ENCODE results near the gene SND1. TPM values are rescaled to one million over a fixed set of nuclear protein-coding genes. Genes with fewer than 3 reads are reported as not detected.

SND1 gene
- total RNA-seq, 1 experiment from 2014 or later, result 147 TPM

GRCh38 chr7:127713006-127713405, 61.0 kb downstream of the SND1 start:
- Histone ChIP-seq H3K4me3 (no peak overlapping the region), H3K4me1 (no peaks in the 10 kb centered on the region), H3K36me3 (peaks cover 70% of the 10 kb centered on the region), H3K27ac (no peak overlapping the region), H3K27me3 (no peaks in the 10 kb centered on the region), H3K9me3 (replicated peaks) (peaks cover 7% of the 10 kb centered on the region; the same call in 1 of the 2 replicates)
- no peak for DNase-seq

- Histone ChIP-seq H3K4me1 (no peaks in the 10 kb centered on the region), H3K27me3 (no peaks in the 10 kb centered on the region), H3K9me3 (replicated peaks) (peaks cover 7% of the 10 kb centered on the region; the same call in 1 of the 2 replicates), H3K36me3 (peaks cover 70% of the 10 kb centered on the region), H3K4me3 (no peak overlapping the region), H3K27ac (no peak overlapping the region)
- no peak for DNase-seq
Measured at GRCh38 chr7:127713758-127714157, 61.8 kb downstream of the SND1 start.

GRCh38 chr7:127715272-127715671, 63.3 kb downstream of the SND1 start:
- H3K4me3 ChIP-seq, result no peak overlapping the region
- H3K4me1 ChIP-seq, result no peaks in the 10 kb centered on the region
- DNase-seq, result no peak
- H3K27ac ChIP-seq, result no peak overlapping the region
- H3K36me3 ChIP-seq, result peaks cover 65% of the 10 kb centered on the region
- peaks cover 7% of the 10 kb centered on the region; the same call in 1 of the 2 replicates for H3K9me3 ChIP-seq (replicated peaks)
- H3K27me3 ChIP-seq, result no peaks in the 10 kb centered on the region

DNA sequence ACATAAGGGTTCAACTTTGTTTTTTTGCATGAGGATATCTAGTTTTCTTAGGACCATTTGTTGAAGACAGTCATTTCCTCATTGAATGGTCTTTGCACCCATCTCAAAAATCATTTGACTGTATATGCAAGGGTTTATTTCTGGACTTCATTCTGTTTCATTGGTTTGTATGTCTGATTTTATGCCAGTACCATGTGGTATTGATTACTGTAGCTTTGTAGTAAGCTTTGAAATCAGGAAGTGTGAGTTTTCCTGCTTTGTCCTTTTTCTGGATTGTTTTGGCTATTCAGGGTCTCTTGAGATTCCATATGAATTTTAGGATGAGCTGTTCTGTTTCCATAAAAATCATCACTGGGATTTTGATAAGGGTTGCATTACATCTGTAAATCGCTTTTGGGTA, 63.9 kb downstream of the SND1 start:
- H3K4me1 ChIP-seq, result no peaks in the 10 kb centered on the region
- H3K27me3 ChIP-seq, result no peaks in the 10 kb centered on the region
- no peak overlapping the region for H3K4me3 ChIP-seq
- peaks cover 7% of the 10 kb centered on the region; the same call in 1 of the 2 replicates for H3K9me3 ChIP-seq (replicated peaks)
- DNase-seq, result no peak
- H3K27ac ChIP-seq, result no peak overlapping the region
- H3K36me3 ChIP-seq, result peaks cover 62% of the 10 kb centered on the region

DNA sequence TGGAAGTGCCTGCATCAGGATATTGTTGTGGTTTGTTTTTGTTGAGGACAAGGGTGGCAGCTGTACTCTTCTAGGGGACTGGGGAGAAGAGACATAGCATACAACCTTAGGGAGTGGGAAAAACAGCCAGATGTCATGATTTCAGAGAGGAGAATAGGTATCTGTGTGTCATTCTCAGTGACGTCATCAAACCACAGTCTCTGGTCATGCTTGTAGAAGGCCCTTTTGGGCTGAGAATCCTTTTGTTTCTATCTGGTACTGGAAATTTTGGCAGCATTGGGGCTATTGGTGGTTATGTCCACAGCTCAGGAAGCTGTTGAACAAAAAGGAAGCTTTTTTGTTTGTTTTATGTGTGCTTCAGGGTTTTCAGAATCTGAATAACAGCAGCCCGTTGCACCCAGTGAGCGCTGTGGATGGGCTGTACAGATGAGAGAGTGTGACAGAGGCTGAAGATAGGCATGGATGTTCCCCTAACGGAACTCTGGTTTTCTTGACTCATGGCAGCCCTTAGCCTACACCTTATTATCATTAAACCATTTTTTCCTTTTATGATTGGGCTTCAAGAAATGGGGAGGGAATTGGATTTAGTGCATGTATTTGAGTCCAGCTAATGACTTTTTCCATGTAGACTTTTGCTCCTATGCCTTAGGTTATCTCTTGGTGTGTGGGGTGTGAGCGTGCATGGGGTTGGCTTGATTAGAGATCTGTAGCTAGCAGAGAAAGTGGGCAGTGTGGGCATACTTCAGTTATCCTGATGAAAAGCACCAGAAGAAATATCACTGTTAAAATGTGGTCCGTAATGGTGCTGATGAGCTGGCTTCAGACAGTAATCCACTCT, 65.7 kb downstream of the SND1 start:
- H3K9me3 ChIP-seq (replicated peaks), result no peaks in the 10 kb centered on the region
- H3K4me3 ChIP-seq, result no peak overlapping the region
- no peak overlapping the region for H3K27ac ChIP-seq
- H3K27me3 ChIP-seq, result no peaks in the 10 kb centered on the region
- H3K36me3 ChIP-seq, result peaks cover 59% of the 10 kb centered on the region
- H3K4me1 ChIP-seq, result no peaks in the 10 kb centered on the region
- peak in 1 of 2 experiments; percentile 33 for DNase-seq

GRCh38 chr7:127718340-127718679, 66.3 kb downstream of the SND1 start:
- peaks cover 56% of the 10 kb centered on the region for H3K36me3 ChIP-seq
- no peak for DNase-seq
- H3K9me3 ChIP-seq (replicated peaks), result no peaks in the 10 kb centered on the region

DNA sequence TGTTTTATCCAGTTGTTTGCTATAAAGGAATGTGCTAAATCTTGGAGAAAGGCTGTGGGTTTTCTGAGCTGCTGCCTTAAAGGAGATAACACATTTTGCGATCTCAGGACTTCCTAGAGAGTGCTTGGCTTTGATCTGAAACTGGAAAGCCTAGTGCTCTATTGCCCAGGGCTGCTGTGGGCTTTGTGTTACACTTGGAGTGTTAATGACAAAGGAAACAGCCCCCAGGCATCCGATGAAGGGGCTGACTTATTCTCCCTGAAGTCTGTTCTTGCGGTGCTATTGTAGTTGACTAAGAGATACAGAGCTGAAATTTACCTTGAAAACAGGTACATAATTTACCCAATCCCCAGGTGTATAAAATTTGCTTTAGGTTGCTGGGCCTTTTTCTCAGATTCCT, 74.5 kb downstream of the SND1 start:
- peaks cover 50% of the 10 kb centered on the region for H3K36me3 ChIP-seq
- DNase-seq, result no peak

More at GRCh38 chr7:127718340-127718679, 66.3 kb downstream of the SND1 start:
- Histone ChIP-seq H3K27me3 (no peaks in the 10 kb centered on the region), H3K27ac (no peak overlapping the region), H3K4me1 (no peaks in the 10 kb centered on the region), H3K4me3 (no peak overlapping the region)

GRCh38 chr7:127730658-127731276, 78.8 kb downstream of the SND1 start:
- no peak overlapping the region for H3K4me3 ChIP-seq
- no peaks in the 10 kb centered on the region for H3K4me1 ChIP-seq

More for the DNA sequence above, 74.5 kb downstream of the SND1 start:
- Histone ChIP-seq H3K27ac (no peak overlapping the region), H3K27me3 (no peaks in the 10 kb centered on the region), H3K9me3 (replicated peaks) (no peaks in the 10 kb centered on the region), H3K4me3 (no peak overlapping the region), H3K4me1 (no peaks in the 10 kb centered on the region)

DNA sequence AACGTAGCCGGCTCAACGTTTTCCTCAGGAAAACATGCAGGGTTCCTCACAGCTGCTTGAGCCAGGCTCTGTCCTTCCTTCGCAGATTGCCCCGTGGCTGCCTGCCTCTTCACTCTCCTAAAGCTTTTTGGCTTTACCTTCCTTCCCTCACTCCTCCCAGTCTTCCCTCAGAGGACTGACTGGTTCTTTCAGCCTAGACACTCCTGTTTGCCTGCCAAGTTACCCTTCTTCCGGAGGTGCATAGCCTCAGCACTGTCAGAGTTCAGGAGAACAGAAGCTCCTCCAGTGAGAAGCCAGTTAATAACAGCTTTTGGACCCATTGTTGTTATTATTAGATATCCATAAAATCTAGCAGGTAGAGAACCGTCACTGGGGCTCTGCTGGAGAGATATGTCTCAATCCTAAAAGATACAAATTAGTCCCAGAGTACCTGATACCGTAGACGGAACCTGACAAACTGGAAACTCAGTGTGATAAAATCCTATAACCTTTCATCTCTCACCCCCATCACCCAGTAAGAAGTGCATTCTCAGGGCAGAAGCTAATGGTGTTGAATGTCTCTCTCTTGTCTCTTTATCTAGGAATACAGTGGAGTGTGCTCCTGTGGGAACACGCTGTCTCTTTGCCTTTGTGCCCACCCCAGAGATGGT, 79.6 kb downstream of the SND1 start:
- DNase-seq, result no peak
- no peaks in the 10 kb centered on the region for H3K4me1 ChIP-seq
- no peaks in the 10 kb centered on the region for H3K27me3 ChIP-seq
- H3K27ac ChIP-seq, result no peak overlapping the region
- no peaks in the 10 kb centered on the region for H3K9me3 ChIP-seq (replicated peaks)
- H3K4me3 ChIP-seq, result no peak overlapping the region
- peaks cover 39% of the 10 kb centered on the region for H3K36me3 ChIP-seq

More at GRCh38 chr7:127730658-127731276, 78.8 kb downstream of the SND1 start:
- no peak for DNase-seq
- H3K9me3 ChIP-seq (replicated peaks), result no peaks in the 10 kb centered on the region
- H3K27ac ChIP-seq, result no peak overlapping the region
- peaks cover 43% of the 10 kb centered on the region for H3K36me3 ChIP-seq
- H3K27me3 ChIP-seq, result no peaks in the 10 kb centered on the region

DNA sequence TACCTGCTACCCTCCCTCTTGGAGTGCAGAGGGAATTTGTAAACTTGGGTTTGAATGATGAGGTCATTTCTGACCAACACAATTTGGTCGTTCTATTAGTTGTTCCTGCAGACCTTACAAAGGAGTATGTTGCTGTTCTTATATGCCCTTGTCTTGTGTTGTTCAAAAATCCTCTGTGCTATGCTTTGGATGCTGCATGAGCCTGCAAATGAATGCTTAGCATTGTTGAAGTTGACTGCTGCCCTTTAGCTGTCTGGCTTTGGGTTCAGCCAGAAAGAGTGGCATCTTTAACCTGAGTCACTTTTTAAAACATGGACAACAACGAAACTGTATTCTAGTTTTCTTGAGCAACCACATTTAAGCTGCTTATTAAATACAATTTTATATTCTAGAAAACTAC, 80.3 kb downstream of the SND1 start:
- Histone ChIP-seq H3K9me3 (replicated peaks) (no peaks in the 10 kb centered on the region), H3K4me3 (no peak overlapping the region), H3K27me3 (no peaks in the 10 kb centered on the region), H3K4me1 (no peaks in the 10 kb centered on the region), H3K27ac (no peak overlapping the region), H3K36me3 (peaks cover 41% of the 10 kb centered on the region)
- DNase-seq, result no peak

DNA sequence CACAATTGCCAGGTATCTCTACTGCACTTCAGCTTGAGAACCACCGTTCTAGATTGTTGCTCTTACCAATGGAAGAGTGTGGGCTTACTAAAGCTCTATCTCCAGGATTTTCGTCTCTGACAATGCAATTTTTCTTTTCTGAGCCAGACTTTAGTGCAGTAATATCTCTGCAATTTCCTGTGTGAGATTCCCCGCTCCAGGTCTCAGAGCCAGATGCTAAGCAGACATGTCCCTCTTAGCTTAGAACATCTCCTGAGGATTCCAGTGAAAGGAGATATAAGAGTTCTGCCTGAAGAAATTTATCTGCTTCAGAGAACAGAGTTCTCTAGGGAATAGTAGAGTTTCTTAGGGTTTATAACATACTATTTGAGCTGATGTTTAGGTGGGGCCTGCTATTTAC, 82.0 kb downstream of the SND1 start:
- H3K36me3 ChIP-seq, result peaks cover 29% of the 10 kb centered on the region
- H3K27me3 ChIP-seq, result no peaks in the 10 kb centered on the region
- no peak for DNase-seq
- no peaks in the 10 kb centered on the region for H3K9me3 ChIP-seq (replicated peaks)
- H3K4me1 ChIP-seq, result no peaks in the 10 kb centered on the region
- no peak overlapping the region for H3K4me3 ChIP-seq
- no peak overlapping the region for H3K27ac ChIP-seq

DNA sequence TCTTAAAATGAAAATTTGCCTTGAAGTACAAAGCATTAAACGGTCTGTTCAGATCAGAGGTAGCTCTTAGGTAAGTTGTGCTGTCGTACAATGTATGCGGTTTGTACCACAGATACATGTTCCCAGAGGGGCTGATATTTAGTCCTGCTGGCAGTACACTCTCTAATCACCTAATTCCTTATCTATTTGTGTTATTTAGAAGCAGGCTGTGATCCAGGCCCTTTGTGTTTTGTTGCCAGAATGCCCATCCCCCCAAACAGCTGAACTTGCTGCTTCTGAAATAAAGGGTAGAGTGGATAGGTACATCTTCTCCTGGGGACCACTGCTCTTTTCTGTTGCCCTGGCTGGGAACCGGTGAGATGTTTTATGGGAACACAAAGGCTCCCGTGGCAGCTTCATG, 84.5 kb downstream of the SND1 start:
- Histone ChIP-seq H3K27me3 (no peaks in the 10 kb centered on the region), H3K9me3 (replicated peaks) (no peaks in the 10 kb centered on the region), H3K27ac (no peak overlapping the region), H3K36me3 (peaks cover 16% of the 10 kb centered on the region), H3K4me1 (no peaks in the 10 kb centered on the region), H3K4me3 (no peak overlapping the region)
- no peak for DNase-seq

GRCh38 chr7:127738859-127739258, 86.9 kb downstream of the SND1 start:
- H3K4me1 ChIP-seq, result no peaks in the 10 kb centered on the region
- DNase-seq, result no peak
- H3K27ac ChIP-seq, result no peak overlapping the region
- H3K4me3 ChIP-seq, result no peak overlapping the region
- H3K27me3 ChIP-seq, result no peaks in the 10 kb centered on the region
- H3K36me3 ChIP-seq, result peaks cover 6% of the 10 kb centered on the region
- H3K9me3 ChIP-seq (replicated peaks), result no peaks in the 10 kb centered on the region

- no peaks in the 10 kb centered on the region for H3K4me1 ChIP-seq
- no peak overlapping the region for H3K4me3 ChIP-seq
- H3K27ac ChIP-seq, result no peak overlapping the region
- H3K9me3 ChIP-seq (replicated peaks), result no peaks in the 10 kb centered on the region
- DNase-seq, result no peak
- peaks cover 6% of the 10 kb centered on the region for H3K36me3 ChIP-seq
- H3K27me3 ChIP-seq, result no peaks in the 10 kb centered on the region
Measured at GRCh38 chr7:127741764-127742375, 89.9 kb downstream of the SND1 start.

DNA sequence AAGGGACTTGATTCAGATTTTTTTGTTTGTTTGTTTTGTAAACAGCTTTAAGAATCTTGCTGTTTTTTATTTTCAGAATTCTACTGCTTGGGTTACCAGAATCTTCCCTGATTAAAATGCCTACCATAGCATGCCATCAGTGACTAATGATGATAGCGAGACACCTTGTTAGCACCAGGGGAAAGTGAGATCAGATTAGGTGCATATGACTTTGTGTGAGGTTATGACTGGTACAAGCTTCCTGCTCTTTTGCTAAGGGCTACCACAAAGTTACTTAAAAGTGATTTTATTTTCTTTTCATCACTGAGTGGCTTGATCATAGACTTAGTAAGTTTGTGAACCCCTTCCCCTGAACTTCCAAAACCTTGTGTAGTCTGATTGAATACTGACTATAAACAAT, 93.5 kb downstream of the SND1 start:
- no peak for DNase-seq
- no peaks in the 10 kb centered on the region for H3K9me3 ChIP-seq (replicated peaks)
- H3K4me3 ChIP-seq, result no peak overlapping the region
- no peak overlapping the region for H3K27ac ChIP-seq
- peaks cover 10% of the 10 kb centered on the region for H3K36me3 ChIP-seq
- H3K4me1 ChIP-seq, result no peaks in the 10 kb centered on the region
- H3K27me3 ChIP-seq, result no peaks in the 10 kb centered on the region
